ENCODE measurements around the gene SECISBP2. TPM values are rescaled to one million over a fixed set of nuclear protein-coding genes. Genes with fewer than 3 reads are reported as not detected.

Gene SECISBP2
- total and polyA plus RNA-seq, 2 experiments from 2014 or later, result 77.7 to 86.8 TPM

DNA sequence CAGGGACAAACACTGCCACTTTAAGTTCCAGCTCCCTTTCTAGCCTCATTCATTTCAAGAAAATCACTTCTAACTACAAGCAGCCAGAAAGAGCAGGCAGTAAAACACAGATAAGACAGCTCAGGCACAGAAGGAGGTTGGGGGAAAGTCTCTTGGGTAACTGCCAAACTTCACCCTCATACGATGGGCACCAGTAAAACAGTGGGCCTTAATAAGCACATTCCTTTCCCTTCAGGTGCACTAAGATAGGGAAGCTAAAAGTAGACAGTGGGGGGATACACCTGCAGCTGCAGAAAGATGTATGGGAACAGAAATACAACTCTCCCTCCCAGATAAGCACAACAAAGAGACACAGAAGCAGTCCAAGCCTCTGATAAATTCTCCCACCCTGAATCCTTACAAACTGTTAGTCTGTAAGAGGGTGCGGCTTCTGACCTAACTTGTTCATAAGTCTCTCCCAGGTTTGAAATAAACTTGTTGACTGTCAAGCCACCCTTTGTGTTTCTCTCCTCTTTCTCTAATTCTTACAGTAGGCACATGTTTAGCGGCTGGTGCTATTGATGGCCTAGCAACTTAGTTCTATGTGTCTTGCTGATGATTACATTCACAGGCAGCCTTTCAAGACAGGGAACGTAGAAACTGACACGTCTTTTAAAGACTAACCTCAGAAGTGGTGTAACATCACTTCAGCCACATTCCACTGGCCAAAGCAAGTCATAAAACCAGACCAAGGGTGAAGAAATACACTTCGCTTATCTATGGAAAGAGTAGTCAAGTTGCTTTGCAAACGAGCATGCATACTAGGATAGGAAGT lies 14.1 kb upstream of the SECISBP2 start:
- Histone ChIP-seq H3K36me3 (ENCODE audit: insufficient read depth) (no peaks in the 10 kb centered on the region), H3K79me2 (replicated peaks; ENCODE audit: insufficient read depth) (peaks cover 2% of the 10 kb centered on the region; the same call in 1 of the 2 replicates), H3K9me2 (ENCODE audit: insufficient read depth) (no peaks in the 10 kb centered on the region), H3K27ac (ENCODE audit: low read depth) (no peak overlapping the region), H3K4me1 (ENCODE audit: insufficient read depth) (peaks cover 1% of the 10 kb centered on the region; the same call in 1 of the 2 replicates), H3K4me2 (no peak overlapping the region), H4K20me1 (replicated peaks; ENCODE audit: insufficient read depth) (no peaks in the 10 kb centered on the region), H3K27me3 (ENCODE audit: insufficient read depth) (no peaks in the 10 kb centered on the region), H3F3A (replicated peaks; ENCODE audit: low read depth) (no peaks in the 10 kb centered on the region), H3K4me3 (no peak overlapping the region), H2AFZ (no peak overlapping the region)
- Mint-ChIP-seq H3K4me1 (peaks cover 1% of the 10 kb centered on the region; the same call in 2 of the 3 replicates), H3K36me3 (ENCODE audit: low read depth) (peaks cover 29% of the 10 kb centered on the region; the same call in 2 of the 3 replicates), H3K27ac (no peak overlapping the region), H3K9me3 (peaks cover 3% of the 10 kb centered on the region; the same call in 2 of the 3 replicates), H3K27me3 (ENCODE audit: insufficient read depth, low read depth, poor library complexity) (peaks cover 2% of the 10 kb centered on the region), H3K4me3 (no peak overlapping the region)
- TF ChIP-seq STAT1 (IDR thresholded peaks at IDR 0.05; ENCODE audit: unreplicated experiment) (no peak), ETS1 (IDR thresholded peaks at IDR 0.05) (no peak), ZNF462 (CRISPR knock-in tag; IDR thresholded peaks at IDR 0.05) (no peak), REST (IDR thresholded peaks at IDR 0.05; ENCODE audit: unreplicated experiment) (no peak), NANOG (IDR thresholded peaks at IDR 0.05; ENCODE audit: borderline replicate concordance) (no peak), EZH2phosphoT487 (IDR thresholded peaks at IDR 0.05; ENCODE audit: unreplicated experiment) (no peak), ZNF331 (CRISPR knock-in tag; IDR thresholded peaks at IDR 0.05; ENCODE audit: low read depth) (no peak)
- ATAC-seq, result no peak
- no peak for DNase-seq (ENCODE audit: low spot score)

Measured in GM23338 (cell line).